ENCODE results near the gene LRRC27. TPM values are rescaled to one million over a fixed set of nuclear protein-coding genes. Genes with fewer than 3 reads are reported as not detected.

Gene LRRC27
- total and polyA plus RNA-seq, 5 donors from 2014 or later = 0.67 to 3.3 (median 2.5) TPM

DNA sequence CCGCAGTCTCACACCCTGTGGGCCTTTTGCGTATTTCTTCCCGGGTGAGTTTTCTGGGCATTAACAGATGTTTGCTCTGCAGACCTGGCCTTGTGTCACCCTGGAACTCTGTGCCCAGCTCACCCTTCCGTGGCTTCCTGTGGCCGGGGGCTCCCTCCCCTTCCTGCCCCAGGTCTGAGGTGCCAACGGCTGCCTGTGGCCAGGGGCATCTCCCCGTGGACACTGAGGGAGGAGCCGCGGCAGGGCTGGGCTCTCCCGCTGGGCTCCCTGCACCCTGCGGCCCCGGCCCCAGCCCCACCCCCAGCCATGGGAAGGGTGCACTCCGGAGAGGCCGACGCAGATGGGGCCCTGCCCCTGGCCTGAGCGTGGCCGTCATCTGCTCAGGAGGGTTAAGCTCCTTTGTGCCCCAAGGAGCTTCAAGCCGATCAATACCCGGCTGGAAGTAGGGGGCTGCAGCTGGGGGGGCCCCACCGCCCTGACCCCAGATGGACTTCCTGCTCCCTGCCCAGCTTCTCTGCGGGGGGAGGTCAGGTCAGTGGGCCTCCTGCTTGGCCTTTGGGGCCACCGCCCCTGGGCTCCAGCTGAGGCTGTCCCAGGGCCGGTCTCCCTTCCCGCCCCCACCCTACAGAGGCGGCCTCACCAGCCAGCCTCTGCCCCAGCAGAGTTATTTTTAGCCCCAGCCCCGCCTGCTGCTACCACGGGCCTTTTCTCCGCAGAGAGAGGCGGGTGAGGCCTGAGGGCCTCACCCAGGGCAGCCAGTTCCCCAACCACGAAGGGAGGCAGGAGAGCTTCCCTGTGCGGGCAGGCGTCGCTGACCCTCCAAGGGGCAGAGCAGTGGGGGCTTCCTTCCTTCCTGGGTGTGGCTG, 89.2 kb downstream of the LRRC27 start:
- Mint-ChIP-seq H3K27ac (no peak overlapping the region), H3K4me1 (peaks cover 0 to 13% (median 2%) of the 10 kb centered on the region in 4 donors), H3K9me3 (no peaks in the 10 kb centered on the region), H3K36me3 (no peaks in the 10 kb centered on the region), H3K4me3 (no peak overlapping the region), H3K27me3 (no peaks in the 10 kb centered on the region)
- no peak overlapping the region for H3K27ac ChIP-seq (ENCODE audit: insufficient read depth, low read length, poor library complexity, severe bottlenecking)
- H3K9me3 ChIP-seq (ENCODE audit: control insufficient read depth in 2 of 2, low read length in 2 of 2) = no peaks in the 10 kb centered on the region
- H3K27me3 ChIP-seq (ENCODE audit: control insufficient read depth, insufficient read depth, low read length) = no peaks in the 10 kb centered on the region
- H3K36me3 ChIP-seq (ENCODE audit: control insufficient read depth, insufficient read depth, low read length) = no peaks in the 10 kb centered on the region
- H3K4me3 ChIP-seq (ENCODE audit: low read depth, low read length) = no peak overlapping the region
- ATAC-seq (ENCODE audit: low read depth in 2 of 2) (peak; percentile 36 to 43), DNase-seq (peak in 1 of 3 donors; percentile 23)
- H3K4me1 ChIP-seq (ENCODE audit: control insufficient read depth, insufficient read depth, low read length, poor library complexity, severe bottlenecking) = peaks cover 17% of the 10 kb centered on the region

DNA sequence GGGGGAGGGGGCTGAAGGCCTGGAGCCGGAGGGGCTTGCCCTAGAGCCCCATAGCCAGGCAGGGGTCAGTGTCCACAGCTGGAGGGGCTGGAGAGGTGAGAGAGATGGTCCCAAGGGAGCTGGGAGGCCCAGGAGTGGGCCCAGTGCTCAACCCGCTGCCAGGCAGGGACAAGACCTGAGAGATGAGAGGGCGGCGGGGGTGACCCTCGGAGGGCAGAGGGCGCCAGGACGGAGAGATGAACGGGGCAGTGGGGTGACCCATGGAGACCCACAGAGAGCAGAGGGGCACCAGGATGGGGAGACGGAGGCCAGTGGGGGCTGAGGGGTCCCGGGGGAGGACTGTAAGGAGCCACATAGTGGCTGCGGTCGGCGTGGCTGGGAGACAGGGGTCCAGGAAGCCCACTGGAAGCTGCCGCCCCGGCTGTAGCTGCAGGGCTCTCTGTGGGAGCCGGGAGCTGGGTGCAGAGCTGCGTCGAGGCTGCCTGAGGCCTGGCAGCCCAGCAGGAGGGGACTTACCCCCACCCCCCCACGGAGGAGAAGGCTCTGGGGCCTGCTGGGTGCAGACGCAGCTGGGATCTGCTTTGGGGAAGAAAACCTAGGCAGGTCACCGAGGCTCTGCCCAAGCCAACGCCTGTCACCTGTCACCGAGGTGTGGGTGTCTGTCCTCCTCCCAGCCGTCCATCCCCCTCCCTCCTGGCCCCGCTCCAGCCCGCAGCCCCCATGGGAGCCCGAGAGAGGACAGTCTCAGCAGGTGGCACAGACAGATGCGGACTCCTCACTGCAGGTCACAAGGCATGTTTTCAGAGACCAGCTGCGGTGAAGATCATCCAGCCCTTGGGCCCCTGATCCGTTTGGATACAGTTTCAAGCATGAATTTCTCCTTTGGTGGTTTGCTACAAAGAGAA, 90.1 kb downstream of the LRRC27 start:
- DNase-seq (no peak), ATAC-seq (ENCODE audit: low read depth in 2 of 2) (no peak)
- Histone ChIP-seq H3K4me3 (ENCODE audit: low read depth, low read length) (no peak overlapping the region), H3K36me3 (ENCODE audit: control insufficient read depth, insufficient read depth, low read length) (no peaks in the 10 kb centered on the region), H3K4me1 (ENCODE audit: control insufficient read depth, insufficient read depth, low read length, poor library complexity, severe bottlenecking) (peaks cover 17% of the 10 kb centered on the region), H3K27me3 (ENCODE audit: control insufficient read depth, insufficient read depth, low read length) (no peaks in the 10 kb centered on the region), H3K9me3 (ENCODE audit: control insufficient read depth in 2 of 2, low read length in 2 of 2) (no peaks in the 10 kb centered on the region), H3K27ac (ENCODE audit: insufficient read depth, low read length, poor library complexity, severe bottlenecking) (no peak overlapping the region)
- Mint-ChIP-seq H3K36me3 (no peaks in the 10 kb centered on the region), H3K4me3 (peak overlapping the region in 1 of 4 donors; percentile 41), H3K27me3 (no peaks in the 10 kb centered on the region), H3K9me3 (no peaks in the 10 kb centered on the region), H3K27ac (peak overlapping the region; percentile 68 to 93 (median 86)), H3K4me1 (peaks cover 0 to 13% (median 2%) of the 10 kb centered on the region in 4 donors)

DNA sequence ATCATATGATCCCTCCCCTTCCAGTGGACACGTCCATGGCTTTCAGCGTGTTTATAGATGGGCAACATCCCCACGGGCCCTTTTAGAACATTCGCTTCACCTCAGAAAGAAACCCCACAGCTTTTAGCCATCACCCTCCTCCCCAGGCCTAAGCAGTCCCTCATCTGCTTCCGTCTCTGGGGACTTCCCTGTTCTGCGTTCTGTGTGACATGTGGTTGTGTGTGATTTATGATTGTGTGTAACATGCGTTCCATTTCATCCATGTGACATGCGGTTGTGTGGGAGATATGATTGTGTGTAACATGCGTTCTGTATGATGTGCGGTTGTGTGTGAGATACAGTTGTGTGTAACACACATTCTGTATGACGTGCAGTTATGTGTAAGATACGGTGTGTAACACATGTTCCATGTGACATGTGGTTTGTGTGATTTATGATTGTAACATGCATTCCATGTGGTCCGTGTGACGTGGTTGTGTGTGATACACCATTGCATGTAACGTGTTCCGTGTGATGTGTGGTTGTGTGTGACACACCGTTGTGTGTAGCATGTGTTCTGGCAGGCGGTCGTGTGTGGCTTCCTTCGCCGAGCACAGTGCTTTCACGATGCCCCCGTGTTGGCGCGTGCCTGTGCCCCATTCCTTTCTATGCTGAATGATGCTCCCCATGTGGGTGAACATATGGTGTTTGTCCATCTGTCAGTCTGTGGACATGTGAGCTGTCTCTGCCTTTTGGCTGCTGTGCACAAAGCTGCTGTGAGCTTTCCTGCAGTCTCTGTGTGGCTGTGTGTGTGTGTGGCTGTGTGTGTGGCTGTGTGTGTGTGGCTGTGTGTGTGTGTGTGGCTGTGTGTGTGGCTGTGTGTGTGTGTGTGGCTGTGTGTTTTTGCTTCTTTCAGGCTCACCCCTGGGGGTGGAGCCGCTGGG, 91.2 kb downstream of the LRRC27 start:
- H3K27ac Mint-ChIP-seq = peak overlapping the region; percentile 77 to 93 (median 86)
- Histone ChIP-seq H3K27me3 (ENCODE audit: control insufficient read depth, insufficient read depth, low read length) (no peaks in the 10 kb centered on the region), H3K27ac (ENCODE audit: insufficient read depth, low read length, poor library complexity, severe bottlenecking) (no peak overlapping the region), H3K4me3 (ENCODE audit: low read depth, low read length) (no peak overlapping the region), H3K9me3 (ENCODE audit: control insufficient read depth in 2 of 2, low read length in 2 of 2) (no peaks in the 10 kb centered on the region), H3K4me1 (ENCODE audit: control insufficient read depth, insufficient read depth, low read length, poor library complexity, severe bottlenecking) (peaks cover 17% of the 10 kb centered on the region), H3K36me3 (ENCODE audit: control insufficient read depth, insufficient read depth, low read length) (no peaks in the 10 kb centered on the region)
- no peak for DNase-seq
- H3K36me3 Mint-ChIP-seq = no peaks in the 10 kb centered on the region
- no peaks in the 10 kb centered on the region for H3K27me3 Mint-ChIP-seq
- no peaks in the 10 kb centered on the region for H3K9me3 Mint-ChIP-seq
- peaks cover 0 to 13% (median 2%) of the 10 kb centered on the region in 4 donors for H3K4me1 Mint-ChIP-seq
- peak in 1 of 2 donors; percentile 38 for ATAC-seq (ENCODE audit: low read depth in 2 of 2)
- H3K4me3 Mint-ChIP-seq = peak overlapping the region in 2 of 4 donors; percentile 41 to 53

DNA sequence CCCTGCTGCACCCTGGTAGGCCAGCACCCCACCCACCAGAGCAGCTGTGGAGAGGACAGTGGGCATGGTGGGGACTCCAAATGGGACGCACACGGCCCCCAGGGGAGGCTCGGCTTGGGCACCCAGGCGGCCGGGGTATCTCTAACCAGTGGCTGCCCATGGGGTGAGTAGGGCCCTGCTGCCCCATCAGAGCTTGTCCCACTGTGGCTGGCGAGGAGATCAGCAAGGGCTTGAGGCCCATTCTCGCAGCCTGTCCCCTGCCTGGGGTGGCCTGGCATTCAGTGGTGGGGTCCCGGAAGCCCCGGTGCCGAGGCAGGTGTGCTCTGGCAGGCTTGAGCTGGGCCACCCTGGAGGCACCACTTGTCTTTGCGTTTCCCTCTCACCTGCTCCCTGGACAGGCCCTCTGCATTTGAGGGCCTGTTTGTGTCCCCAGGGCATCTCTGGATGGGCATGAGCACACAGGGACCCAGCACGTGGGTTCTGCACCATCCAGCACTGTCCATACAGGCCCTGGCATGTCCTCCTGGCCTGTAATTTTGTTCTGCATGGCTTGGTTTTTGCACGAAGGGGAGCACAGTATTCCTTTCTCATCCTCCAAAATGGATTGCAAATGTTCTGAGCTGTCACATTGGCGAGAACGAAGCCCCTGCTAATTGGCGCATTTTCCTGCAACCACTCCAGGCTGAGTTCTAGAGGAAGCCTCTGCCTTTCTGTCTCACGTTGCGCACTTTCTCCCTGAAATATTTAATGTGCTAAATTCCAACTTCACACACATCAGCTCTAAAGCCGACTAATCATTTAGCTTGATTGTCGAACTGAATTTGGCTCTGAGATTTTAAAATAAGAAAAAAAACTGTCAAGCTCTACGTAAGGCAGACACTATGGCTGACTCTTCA, 92.2 kb downstream of the LRRC27 start:
- peaks cover 17% of the 10 kb centered on the region for H3K4me1 ChIP-seq (ENCODE audit: control insufficient read depth, insufficient read depth, low read length, poor library complexity, severe bottlenecking)
- no peaks in the 10 kb centered on the region for H3K27me3 Mint-ChIP-seq
- H3K4me3 ChIP-seq (ENCODE audit: low read depth, low read length) = no peak overlapping the region
- H3K4me3 Mint-ChIP-seq = no peak overlapping the region
- H3K9me3 ChIP-seq (ENCODE audit: control insufficient read depth in 2 of 2, low read length in 2 of 2) = no peaks in the 10 kb centered on the region
- H3K27ac Mint-ChIP-seq = no peak overlapping the region
- H3K27me3 ChIP-seq (ENCODE audit: control insufficient read depth, insufficient read depth, low read length) = no peaks in the 10 kb centered on the region
- no peaks in the 10 kb centered on the region for H3K9me3 Mint-ChIP-seq
- H3K36me3 Mint-ChIP-seq = no peaks in the 10 kb centered on the region
- ATAC-seq (ENCODE audit: low read depth in 2 of 2) (no peak), DNase-seq (no peak)
- no peaks in the 10 kb centered on the region for H3K36me3 ChIP-seq (ENCODE audit: control insufficient read depth, insufficient read depth, low read length)
- H3K27ac ChIP-seq (ENCODE audit: insufficient read depth, low read length, poor library complexity, severe bottlenecking) = no peak overlapping the region
- peaks cover 0 to 13% (median 2%) of the 10 kb centered on the region in 4 donors for H3K4me1 Mint-ChIP-seq

DNA sequence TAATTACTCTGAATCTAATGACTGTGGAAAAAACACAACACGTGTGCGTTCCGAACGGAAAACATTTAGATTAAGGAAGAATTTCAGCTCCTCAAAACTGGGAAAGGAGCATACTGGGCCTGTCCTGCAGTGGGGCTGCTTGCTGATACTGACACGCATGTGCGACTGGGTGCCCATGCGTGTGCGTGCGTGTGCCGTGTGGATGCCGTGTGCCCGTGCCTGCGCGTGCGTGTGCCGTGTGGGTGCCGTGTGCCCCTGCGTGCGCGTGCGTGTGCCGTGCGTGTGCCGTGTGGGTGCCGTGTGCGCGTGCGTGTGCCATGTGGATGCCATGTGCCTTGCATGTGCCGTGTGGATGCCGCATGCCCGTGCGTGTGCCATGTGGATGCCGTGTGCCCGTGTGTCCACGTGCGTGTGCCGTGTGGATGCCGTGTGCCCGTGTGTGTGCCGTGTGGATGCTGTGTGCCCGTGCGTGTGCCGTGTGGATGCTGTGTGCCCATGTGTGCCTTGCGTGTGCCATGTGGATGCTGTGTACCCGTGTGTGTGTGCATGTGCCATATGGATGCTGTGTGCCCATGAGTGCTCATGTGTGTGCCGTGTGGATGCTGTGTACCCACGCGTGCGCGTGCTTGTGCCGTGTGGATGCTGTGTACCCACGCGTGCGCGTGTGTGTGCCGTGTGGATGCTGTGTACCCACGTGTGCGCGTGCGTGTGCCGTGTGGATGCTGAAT, 93.2 kb downstream of the LRRC27 start:
- H3K27me3 ChIP-seq (ENCODE audit: control insufficient read depth, insufficient read depth, low read length) = no peaks in the 10 kb centered on the region
- no peak overlapping the region for H3K27ac ChIP-seq (ENCODE audit: insufficient read depth, low read length, poor library complexity, severe bottlenecking)
- H3K27ac Mint-ChIP-seq = no peak overlapping the region
- H3K4me3 Mint-ChIP-seq = no peak overlapping the region
- H3K9me3 Mint-ChIP-seq = no peaks in the 10 kb centered on the region
- DNase-seq (no peak), ATAC-seq (ENCODE audit: low read depth in 2 of 2) (no peak)
- peaks cover 0 to 13% (median 3%) of the 10 kb centered on the region in 4 donors for H3K4me1 Mint-ChIP-seq
- no peaks in the 10 kb centered on the region for H3K9me3 ChIP-seq (ENCODE audit: control insufficient read depth in 2 of 2, low read length in 2 of 2)
- H3K36me3 ChIP-seq (ENCODE audit: control insufficient read depth, insufficient read depth, low read length) = no peaks in the 10 kb centered on the region
- no peaks in the 10 kb centered on the region for H3K36me3 Mint-ChIP-seq
- no peaks in the 10 kb centered on the region for H3K27me3 Mint-ChIP-seq
- H3K4me3 ChIP-seq (ENCODE audit: low read depth, low read length) = no peak overlapping the region
- H3K4me1 ChIP-seq (ENCODE audit: control insufficient read depth, insufficient read depth, low read length, poor library complexity, severe bottlenecking) = peaks cover 16% of the 10 kb centered on the region

DNA sequence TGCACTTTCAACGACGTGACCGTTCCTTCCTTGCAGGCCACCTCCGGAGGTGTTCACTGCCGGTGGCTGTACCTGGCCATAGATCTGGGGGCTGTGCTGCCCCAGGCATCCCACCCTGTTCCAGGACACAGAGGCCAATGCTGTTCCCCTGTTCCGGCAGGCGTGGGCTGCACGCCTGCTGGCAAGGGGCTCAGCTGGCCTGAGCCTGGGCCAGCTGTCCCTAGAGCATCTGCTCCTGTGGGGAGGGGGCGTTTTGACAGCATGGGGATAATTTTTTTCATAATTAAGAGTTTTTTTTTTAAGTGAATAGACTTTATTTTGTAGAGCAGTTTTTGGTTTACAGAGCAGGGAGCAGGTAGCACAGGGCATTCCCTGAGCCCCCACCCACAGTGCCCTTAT, 93.8 kb downstream of the LRRC27 start:
- Mint-ChIP-seq H3K4me3 (no peak overlapping the region), H3K9me3 (peaks cover 0 to 1% (median 0%) of the 10 kb centered on the region in 7 donors), H3K4me1 (peaks cover 0 to 9% (median 3%) of the 10 kb centered on the region in 4 donors), H3K27me3 (no peaks in the 10 kb centered on the region), H3K36me3 (no peaks in the 10 kb centered on the region), H3K27ac (no peak overlapping the region)
- ATAC-seq (ENCODE audit: low read depth in 2 of 2) (no peak), DNase-seq (no peak)
- peaks cover 10% of the 10 kb centered on the region for H3K4me1 ChIP-seq (ENCODE audit: control insufficient read depth, insufficient read depth, low read length, poor library complexity, severe bottlenecking)
- H3K36me3 ChIP-seq (ENCODE audit: control insufficient read depth, insufficient read depth, low read length) = no peaks in the 10 kb centered on the region
- H3K27me3 ChIP-seq (ENCODE audit: control insufficient read depth, insufficient read depth, low read length) = no peaks in the 10 kb centered on the region
- H3K9me3 ChIP-seq (ENCODE audit: control insufficient read depth in 2 of 2, low read length in 2 of 2) = no peaks in the 10 kb centered on the region
- H3K27ac ChIP-seq (ENCODE audit: insufficient read depth, low read length, poor library complexity, severe bottlenecking) = no peak overlapping the region
- no peak overlapping the region for H3K4me3 ChIP-seq (ENCODE audit: low read depth, low read length)
